Skin epidermis (tissue), 12 donors: Measurements from ENCODE around the gene IFNAR2.
"Not testable (repeated sequence)": the region's sequence is repeated elsewhere in the genome, so short reads cannot be mapped to it uniquely, and the experiment has no call there.

Experiments
- H3K27ac ChIP-seq, 21 experiments: fragments of 200-600 bp; sonication (generic) in 11 of 21; one replicate each; pipeline ENCODE4 v1.5.0; 2020; ENCODE audit warnings: mild to moderate bottlenecking in 3 of 21, inconsistent platforms in 2 of 21, moderate library complexity in 2 of 21
- H3K4me3 ChIP-seq, 7 experiments: fragments of 200-600 bp; sonication (generic) in 2 of 7; one replicate each; pipeline ENCODE4 v1.5.0; 2020; ENCODE audit warnings: inconsistent platforms in 2 of 7, mild to moderate bottlenecking in 2 of 7, moderate library complexity in 1 of 7

Gene IFNAR2

DNA sequence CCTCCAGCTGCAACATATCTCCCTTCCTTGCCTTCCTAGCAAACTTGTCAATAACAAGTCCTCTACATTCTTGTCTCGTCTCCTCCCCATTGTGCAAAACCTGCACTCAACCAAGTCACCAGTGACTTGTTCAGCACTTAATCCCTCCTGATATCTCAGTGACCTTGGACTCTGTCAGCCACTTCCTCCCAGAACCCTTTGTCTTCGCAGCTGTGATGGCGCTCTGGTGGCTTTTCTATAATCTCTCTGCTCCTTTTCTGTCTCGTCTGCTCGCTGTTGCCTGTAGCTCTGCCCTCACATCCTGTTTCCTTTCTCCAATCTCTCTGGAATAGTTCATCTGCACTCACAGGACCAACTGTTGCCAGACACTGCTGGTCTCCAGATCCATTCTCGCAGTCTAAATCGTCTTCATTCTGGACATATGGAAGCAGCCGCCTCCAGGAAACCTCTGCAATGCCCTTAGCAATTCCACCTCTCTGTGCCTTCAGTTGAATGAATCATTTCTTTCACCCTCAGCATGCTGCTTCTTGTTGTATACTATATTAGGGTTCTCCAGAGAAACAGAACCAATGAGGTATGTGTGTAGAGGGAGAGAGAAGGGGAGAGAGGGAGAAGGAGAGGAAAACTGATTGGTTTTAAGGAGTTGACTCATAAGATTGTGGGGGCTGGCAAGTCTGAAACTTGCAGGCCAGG is 17.4 kb upstream of the IFNAR2 start:
- Histone ChIP-seq H3K4me3 (no peak overlapping the region), H3K27ac (peak overlapping the region in 14 of 21 experiments; percentile 0 to 75 (median 34))

DNA sequence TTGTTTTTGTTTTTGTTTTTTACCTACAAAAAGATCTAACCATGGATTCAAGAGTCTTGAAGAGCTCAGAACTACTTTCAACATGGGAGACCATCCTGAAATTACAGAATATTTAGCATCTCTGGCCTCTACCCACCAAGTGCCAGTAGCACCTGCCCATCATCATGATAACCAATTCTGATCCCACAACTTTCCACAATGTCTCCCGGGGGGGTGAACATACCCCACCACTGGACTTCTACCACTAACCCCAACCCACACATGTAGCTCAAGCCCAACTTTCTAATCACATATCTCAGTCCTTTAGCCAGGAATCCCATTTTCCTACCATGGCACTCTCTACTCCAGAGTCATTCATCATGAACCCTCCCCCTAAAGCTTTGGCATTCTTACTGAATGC is 15.7 kb upstream of the IFNAR2 start:
- H3K4me3 ChIP-seq = no peak overlapping the region
- peak overlapping the region in 1 of 21 experiments; percentile 73 for H3K27ac ChIP-seq

DNA sequence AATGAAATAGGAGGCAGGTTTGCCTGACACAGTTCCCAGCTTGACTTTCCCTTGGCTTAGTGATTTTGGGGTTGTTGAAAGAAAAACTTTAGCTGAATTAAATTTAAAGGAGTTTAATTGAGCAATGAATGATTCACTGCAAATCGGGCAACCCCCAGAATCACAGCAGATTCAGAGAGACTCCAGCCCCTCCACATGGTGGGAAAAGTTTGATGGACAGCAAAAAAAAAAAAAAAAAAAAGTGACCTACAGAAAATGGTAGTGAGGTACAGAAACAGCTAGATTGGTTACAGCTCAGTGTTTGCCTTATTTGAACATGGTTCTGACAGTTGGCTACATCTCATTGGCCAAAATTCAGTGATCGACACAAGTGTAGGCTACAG is 12.6 kb upstream of the IFNAR2 start:
- peak overlapping the region in 6 of 21 experiments; percentile 63 to 81 (median 74) for H3K27ac ChIP-seq
- no peak overlapping the region for H3K4me3 ChIP-seq

DNA sequence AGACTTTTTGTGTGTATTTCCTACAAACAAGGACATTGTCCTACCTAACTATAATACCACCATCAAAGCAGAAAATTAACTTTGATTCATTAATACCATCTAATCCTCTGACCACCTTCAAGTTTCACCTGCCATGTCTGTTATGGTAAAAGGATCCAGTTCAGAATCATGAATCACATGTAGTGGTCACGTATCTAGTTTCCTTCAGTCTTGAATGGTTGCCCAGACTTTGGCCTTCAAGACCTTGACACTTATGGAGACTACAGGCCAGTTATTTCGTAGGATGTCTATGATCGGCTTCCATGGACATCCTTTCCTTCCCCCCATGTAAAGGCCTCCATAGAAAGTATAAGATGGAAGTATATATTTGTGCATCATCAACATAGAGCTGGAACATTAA is 10.4 kb upstream of the IFNAR2 start:
- no peak overlapping the region for H3K27ac ChIP-seq

DNA sequence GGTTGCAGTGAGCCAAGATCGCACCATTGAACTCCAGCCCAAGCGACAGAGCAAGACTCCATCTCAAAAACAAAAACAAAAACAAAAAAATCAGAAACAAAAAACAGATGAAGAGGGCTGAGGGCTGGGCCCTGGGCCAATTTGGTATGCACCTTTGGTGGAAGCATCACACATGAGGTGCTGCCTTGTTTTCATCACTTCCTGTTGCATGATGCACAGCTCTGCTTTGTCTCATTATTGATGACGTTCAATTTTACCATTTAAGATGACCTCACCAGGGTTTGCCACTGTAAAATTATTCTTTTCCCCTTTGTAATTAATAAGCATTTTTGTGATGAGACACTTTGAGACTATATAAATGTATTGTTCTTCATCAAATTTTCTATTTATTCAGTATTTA is 9.8 kb upstream of the IFNAR2 start:
- no peak overlapping the region for H3K27ac ChIP-seq
- H3K4me3 ChIP-seq = no peak overlapping the region

More for the DNA sequence above, 10.4 kb upstream of the IFNAR2 start:
- no peak overlapping the region for H3K4me3 ChIP-seq

DNA sequence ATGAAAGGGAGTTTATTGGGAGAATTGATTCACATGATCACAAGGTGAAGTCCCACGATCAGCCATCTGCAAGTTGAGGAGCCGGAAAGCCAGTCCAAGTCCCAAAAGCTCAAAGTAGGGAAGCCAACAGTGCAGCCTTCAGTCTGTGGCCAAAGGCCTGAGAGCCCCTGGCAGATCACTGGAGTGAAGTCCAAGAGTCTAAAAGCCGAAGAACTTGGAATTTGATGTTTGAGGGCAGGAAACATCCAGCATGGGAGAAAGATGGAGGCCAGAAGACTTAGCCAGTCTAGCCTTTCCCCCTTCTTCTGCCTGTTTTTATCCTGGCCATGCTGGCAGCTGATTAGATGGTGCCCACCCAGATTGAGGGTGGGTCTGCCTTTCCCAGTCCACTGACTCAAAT is 4.4 kb upstream of the IFNAR2 start:
- H3K27ac ChIP-seq, H3K4me3 ChIP-seq: not testable (repeated sequence)

DNA sequence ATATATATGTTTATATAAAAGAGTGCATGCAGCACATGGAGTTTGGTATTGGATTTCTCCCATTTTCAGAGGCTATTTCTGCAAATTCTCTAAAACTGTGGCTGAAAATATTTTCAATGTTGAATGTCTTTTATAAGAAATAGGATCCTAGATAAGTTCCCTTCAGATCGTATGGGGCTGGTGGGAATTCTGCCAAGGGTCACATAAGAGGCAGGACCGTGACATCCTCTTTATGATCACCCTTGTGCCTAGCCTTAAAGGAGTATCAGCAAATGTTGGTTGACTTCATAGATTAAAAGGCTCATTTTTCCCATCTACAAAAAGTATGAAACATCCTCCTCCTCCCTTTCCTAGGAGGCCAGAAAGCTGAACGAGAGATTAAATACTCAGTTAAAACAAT is 1.3 kb upstream of the IFNAR2 start:
- Histone ChIP-seq H3K27ac (no peak overlapping the region), H3K4me3 (no peak overlapping the region)

DNA sequence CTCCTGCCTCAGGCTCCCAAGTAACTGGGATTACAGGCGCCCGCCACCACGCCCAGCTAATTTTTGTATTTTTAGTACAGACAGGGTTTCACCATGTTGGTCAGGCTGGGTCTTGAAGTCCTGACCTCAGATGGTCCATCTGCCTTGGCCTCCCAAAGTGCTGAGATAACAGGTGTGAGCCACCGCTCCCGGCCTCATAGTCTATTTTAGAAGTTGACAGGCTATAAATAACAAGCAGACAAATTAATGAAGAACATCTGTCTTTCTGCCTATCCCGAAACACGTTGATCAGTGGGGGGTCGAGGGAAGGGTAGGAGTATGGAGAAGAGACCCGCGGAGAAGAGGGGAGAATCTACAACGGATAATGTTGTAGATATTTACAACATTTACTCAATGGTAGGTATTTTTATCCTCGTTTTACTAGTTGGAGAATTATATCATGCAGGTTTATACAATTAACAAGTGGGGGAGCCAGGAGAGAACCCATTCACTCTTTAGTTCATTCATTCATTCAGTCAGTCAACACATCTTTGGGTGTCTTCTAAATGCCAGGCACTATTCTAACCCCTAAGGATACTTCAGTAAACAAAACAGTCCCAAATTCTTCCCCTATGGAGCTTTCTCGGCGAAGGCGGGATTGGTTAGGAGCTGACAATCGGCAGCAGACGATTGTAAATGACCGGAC is 497 bp upstream of the IFNAR2 start:
- Histone ChIP-seq H3K4me3 (peak overlapping the region in 6 of 7 experiments; percentile 83 to 99 (median 94)), H3K27ac (peak overlapping the region in 10 of 21 experiments; percentile 92 to 99 (median 98))

DNA sequence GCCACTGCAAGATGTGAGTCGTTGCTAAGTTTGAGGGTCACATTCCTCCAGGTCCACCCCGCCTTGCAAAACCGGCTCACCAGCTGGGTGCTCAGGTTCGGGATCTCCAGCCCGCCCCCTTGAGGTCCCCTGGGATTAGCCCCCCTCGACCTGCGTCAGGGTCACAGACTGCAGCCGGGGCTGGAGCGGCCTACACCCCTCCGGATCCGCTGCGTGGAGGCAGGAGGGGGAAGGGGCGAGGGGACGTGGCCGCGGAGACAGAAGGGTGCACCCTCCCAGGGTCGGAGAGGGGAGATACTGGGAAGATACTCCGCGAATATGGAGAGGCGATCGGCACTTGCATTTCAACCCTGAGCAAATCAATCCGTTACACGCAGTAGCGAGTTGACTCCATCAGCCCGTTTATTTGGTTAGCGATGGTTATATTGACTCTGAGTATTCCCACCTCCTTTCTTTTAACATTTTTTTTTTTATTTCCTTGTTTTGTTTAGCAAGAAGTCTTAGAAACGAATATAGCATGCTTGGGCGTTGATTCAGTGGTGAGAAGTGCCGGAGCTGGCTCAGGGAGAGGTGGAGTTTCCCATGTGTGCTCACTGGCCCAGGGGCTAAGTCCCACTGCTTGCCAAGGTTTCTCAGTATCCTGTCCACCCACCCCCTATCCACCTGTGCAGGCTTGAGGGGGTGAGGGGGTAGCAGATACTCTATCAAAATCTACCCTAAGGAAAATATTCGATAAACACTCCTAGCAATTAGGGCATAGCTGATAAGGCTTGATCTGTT is 997 bp downstream of the IFNAR2 start:
- Histone ChIP-seq H3K4me3 (peak overlapping the region; percentile 81 to 99 (median 90)), H3K27ac (peak overlapping the region; percentile 86 to 100 (median 98))

DNA sequence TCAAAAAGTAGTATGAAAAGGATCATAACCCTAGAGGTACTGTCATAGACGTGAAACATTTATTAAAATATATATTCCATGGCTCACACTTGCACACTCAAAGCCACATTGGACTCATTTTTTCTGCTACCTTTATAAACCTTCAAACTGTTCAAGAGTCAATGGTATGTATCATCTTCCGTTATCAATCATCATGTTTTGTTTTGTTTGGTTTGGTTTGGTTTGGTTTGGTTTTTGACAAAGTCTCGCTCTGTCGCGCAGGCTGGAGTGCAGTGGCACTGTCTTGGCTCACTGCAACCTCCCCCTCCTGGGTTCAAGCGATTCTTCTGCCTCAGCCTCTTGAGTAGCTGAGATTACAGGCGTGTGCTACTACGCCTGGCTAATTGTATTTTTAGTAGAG is 1.8 kb downstream of the IFNAR2 start:
- peak overlapping the region in 12 of 21 experiments; percentile 15 to 100 (median 72) for H3K27ac ChIP-seq
- peak overlapping the region in 6 of 7 experiments; percentile 81 to 99 (median 87) for H3K4me3 ChIP-seq

DNA sequence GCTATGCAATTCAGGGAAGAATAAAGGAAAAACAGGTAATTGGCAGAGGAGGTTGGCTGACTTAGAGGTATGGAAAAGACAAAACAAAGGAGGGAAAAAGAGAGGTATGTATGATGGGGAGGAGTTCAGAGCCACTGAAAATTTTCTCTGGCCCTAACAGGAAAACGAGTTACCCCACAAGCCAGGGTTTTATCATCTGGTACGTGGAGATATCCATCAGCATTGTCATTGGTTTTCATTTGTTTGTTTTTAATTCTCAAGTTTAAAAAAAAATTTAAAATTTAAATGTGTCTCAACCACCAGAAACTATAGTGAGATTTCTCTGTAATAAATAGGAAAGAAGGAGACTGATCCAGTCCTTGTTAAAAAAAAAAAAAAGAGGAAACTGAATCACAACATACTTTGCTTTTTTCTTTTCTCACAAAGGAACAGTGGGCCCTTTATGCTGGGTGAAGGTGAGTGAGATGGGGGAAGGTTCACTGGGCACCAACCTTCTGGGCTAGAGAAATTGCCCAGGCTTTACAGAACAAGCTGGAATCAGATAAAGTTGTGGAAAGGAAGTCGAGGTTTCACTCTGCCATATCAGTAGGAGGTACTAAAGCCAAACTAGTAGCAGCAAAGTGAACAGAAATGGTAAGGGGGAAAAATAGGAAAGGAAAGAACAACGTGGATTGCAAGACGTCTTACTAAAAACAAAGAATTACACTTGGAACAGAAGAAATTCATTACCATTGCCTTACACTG is 2.7 kb downstream of the IFNAR2 start:
- peak overlapping the region in 2 of 7 experiments; percentile 81 to 84 for H3K4me3 ChIP-seq

DNA sequence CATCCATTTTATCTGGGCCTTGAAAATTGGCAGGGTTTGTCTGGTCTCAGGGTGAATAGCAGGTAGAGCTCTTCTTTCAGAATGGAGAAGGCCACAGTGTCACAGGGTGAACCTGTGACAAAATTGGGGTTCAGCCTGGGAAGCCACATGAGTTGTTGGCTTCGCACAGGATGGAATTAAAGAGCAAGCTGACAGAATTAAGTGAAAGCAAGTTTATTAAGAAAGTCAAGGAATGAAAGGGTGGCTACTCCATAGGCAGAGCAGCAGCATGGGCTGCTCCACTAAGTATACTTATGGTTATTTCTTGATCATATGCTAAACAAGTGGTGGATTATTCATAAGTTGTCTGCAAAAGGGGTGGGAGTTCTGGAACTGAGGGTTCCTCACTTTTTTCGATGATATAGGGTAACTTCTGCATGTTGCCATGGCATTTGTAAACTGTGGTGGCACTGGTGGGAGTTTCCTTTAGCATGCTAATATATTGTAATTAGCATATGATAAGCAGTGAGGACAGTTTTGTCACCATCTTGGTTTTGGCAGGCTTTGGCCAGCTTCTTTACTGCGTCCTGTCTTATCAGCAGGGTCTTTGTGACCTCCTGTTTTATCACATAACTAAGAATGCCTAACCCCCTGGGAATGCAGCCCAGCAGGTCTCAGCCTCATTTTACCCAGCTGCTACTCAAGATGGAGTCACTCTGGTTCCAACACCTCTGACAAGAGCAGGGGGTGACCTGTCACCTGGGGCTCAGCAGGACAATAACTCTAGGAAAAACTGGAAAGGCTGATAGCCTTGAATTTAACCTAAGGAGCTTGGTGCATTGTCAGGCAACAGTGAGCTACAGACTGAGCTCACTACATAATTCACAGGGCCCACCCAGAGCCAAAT is 5.1 kb downstream of the IFNAR2 start:
- Histone ChIP-seq H3K4me3 (no peak overlapping the region), H3K27ac (no peak overlapping the region)

More for the DNA sequence above, 2.7 kb downstream of the IFNAR2 start:
- peak overlapping the region in 6 of 21 experiments; percentile 24 to 99 (median 70) for H3K27ac ChIP-seq

DNA sequence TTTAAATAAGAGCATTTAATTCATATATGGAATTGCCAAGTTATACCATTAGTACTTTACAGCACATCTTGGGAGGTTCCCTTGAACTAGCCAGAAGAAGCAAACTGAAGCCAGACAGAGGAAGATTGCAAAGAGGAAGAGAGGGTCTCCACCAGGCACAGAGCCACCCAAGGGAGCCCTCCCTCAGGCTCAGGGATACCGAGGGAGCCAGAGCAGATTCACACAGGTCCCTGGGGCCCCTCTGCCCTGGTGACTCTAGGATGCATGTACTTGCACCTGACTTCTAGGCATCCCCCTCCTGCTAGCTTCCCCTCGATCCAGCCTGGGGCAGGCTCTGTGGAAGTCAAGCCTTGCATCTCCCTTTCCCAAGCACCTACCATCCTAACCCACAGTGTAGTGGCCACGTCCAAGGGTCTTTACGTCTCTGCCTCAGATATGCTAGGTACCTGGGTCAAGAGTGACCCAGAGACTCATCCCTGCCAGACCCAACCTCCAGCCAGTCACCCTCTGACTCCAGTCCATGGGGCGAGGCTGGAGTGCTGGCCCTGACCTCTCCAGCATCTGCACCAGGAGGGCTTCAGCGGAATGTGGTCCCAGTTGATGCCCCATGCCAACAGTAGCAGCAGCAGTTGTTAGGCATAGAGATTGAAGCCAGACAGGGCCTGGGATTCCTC is 6.4 kb downstream of the IFNAR2 start:
- H3K27ac ChIP-seq = no peak overlapping the region

DNA sequence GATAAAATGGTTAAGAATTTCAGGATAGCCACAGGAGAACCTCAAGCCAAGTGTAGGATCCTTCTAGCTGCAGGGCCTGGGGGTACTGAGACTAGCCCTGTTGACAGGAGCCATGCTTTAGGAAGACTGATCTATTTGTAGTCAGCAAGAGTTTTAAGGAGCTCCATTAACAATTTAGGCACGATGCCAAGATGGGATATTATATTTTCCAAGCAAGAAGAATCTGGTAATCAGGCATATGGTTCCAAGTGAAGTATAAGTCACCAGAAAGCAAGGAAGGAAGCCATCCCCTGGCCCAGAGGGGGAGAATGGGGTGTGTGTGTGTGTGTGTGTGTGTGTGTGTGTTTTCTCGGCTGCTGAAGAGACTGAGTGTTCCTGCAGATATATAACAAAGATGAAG is 7.0 kb downstream of the IFNAR2 start:
- Histone ChIP-seq H3K27ac (peak overlapping the region in 1 of 21 experiments; percentile 16), H3K4me3 (no peak overlapping the region)

More for the DNA sequence above, 6.4 kb downstream of the IFNAR2 start:
- no peak overlapping the region for H3K4me3 ChIP-seq

DNA sequence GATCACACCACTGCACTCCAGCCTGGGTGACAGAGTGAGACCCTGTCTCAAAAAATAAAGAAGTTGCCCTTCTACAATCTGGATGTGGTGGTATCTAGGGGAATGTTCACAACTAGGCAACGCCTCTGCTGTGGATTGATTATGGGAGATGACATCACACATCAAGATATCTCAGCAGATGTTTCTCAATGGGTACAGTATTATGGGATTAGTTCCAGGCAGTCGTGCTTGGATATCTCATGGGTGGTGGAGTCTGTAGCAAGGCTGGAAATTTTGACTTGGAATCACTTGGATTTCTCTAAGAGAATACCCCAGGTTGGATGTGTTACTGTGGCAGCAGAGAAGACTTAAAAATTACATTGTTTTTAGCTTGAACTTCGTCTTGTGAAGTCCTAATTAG is 7.7 kb downstream of the IFNAR2 start:
- Histone ChIP-seq H3K4me3 (no peak overlapping the region), H3K27ac (peak overlapping the region in 4 of 21 experiments; percentile 28 to 80 (median 50))

DNA sequence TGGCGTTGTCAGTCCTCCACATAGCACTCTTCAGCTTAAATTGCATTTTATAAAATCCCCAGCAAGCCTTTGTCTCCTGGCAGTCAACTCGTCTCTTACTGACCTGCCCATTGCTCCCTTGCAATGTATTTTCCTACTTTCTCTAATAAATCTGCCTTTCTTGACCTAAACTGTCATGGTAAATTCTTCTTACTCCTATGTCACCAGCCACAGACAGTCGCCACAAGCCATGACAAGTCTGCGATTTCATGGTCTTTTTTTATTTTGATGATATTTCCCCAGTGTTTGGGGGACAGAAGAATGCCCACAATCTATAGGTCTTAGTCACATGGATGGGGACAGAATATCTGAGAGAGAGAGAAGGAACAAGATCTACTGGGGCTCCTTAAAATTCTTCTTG is 8.4 kb downstream of the IFNAR2 start:
- H3K4me3 ChIP-seq = no peak overlapping the region
- peak overlapping the region in 7 of 21 experiments; percentile 21 to 80 (median 48) for H3K27ac ChIP-seq

DNA sequence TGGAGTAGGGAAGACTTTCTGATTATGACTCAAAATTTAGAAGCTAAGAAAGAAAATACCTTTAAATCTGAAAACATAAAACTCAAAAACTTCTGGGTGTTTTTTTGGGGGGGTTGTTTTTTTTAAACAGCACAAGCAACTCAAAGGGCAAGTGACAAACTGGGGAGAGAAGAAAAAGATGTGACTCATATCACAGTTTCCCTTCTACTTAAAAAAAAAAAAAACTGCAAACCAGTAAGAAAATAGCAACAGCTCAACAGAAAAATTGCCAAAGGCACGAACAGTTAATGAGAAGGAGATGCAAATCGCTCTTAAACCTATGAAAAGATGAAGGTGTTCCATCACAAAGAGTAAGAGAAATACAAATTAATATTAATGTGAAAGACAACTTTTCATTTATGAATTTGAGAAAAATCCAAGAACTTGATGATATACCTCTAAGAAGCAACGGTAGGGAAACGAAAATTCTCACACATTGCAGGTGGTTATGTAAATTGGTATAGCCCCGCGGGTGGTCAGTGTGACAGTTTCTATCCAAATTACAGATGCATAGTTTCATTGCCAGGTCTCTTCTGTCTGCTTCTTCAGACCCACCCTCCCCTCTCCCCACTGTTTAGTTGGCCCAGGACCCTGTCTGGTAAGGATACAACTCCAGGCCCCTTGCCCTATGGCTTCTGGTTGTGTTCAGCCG is 9.0 kb downstream of the IFNAR2 start:
- H3K4me3 ChIP-seq = no peak overlapping the region
- H3K27ac ChIP-seq = peak overlapping the region in 9 of 21 experiments; percentile 11 to 80 (median 52)
